Neuronal stem cell (in vitro differentiated cells): Measurements from ENCODE around the gene CEP68.

Experiments used
- DNase-seq: peaks from one replicate; pipeline ENCODE4 v3.0.0-alpha.2; 2013; ENCODE audit warnings: low spot score
- H2AFZ ChIP-seq: one replicate; pipeline ENCODE4 v1.6.1; 2013; ENCODE audit warnings: mild to moderate bottlenecking, low read length, inconsistent platforms
- H2AK5ac ChIP-seq: 2 replicates; pipeline ENCODE4 v1.6.1; 2013; ENCODE audit warnings: low read depth, mild to moderate bottlenecking, inconsistent platforms, low read length, moderate library complexity, mixed read lengths
- H2BK120ac ChIP-seq: 2 replicates; pipeline ENCODE4 v1.6.1; 2013; ENCODE audit warnings: low read depth, mild to moderate bottlenecking, inconsistent platforms, low read length, moderate library complexity, mixed read lengths
- H2BK12ac ChIP-seq: one replicate; pipeline ENCODE4 v1.6.1; 2013; ENCODE audit warnings: low read length, inconsistent platforms
- H2BK15ac ChIP-seq: 2 replicates; pipeline ENCODE4 v1.6.1; 2013; ENCODE audit warnings: mild to moderate bottlenecking, low read length, inconsistent platforms, mixed read lengths
- H2BK5ac ChIP-seq: one replicate; pipeline ENCODE4 v1.6.1; 2013; ENCODE audit warnings: inconsistent platforms, mild to moderate bottlenecking, low read length, moderate library complexity
- H3K14ac ChIP-seq: one replicate; pipeline ENCODE4 v1.6.1; 2013; ENCODE audit warnings: low read length, inconsistent platforms
- H3K18ac ChIP-seq: 2 replicates; pipeline ENCODE4 v1.6.1; 2013; ENCODE audit warnings: low read length, inconsistent platforms
- H3K23ac ChIP-seq: 2 replicates; pipeline ENCODE4 v1.6.1; 2013; ENCODE audit warnings: low read depth, mild to moderate bottlenecking, mixed read lengths, low read length, inconsistent platforms; ENCODE audit not compliant: poor library complexity
- H3K27ac ChIP-seq: replicated peaks from 3 replicates; pipeline ENCODE4 v1.5.1; 2013; ENCODE audit warnings: low read length, inconsistent platforms
- H3K27me3 ChIP-seq, 3 experiments: 2 replicates each; pipeline ENCODE4 v1.6.1; 2013; ENCODE audit warnings: low read length in 3 of 3, mild to moderate bottlenecking in 2 of 3, inconsistent platforms in 1 of 3, low read depth in 1 of 3, mixed read lengths in 1 of 3, moderate library complexity in 1 of 3; ENCODE audit not compliant: control insufficient read depth in 3 of 3, insufficient read depth in 3 of 3
- H3K36me3 ChIP-seq, 2 donors: replicated peaks in 1 of 2; 2 replicates each; pipeline ENCODE4 v1.6.1; 2013; ENCODE audit warnings: low read length in 2 of 2; ENCODE audit not compliant: control insufficient read depth in 2 of 2, insufficient read depth in 2 of 2
- H3K4ac ChIP-seq: 2 replicates; pipeline ENCODE4 v1.6.1; 2013; ENCODE audit warnings: inconsistent platforms, mild to moderate bottlenecking, low read length, moderate library complexity
- H3K4me1 ChIP-seq, 2 donors: 1 replicate in 1 of 2; 2 replicates in 1 of 2; pipeline ENCODE4 v1.6.1; 2013; ENCODE audit warnings: low read length in 2 of 2, low read depth in 1 of 2; ENCODE audit not compliant: control insufficient read depth in 2 of 2, insufficient read depth in 1 of 2
- H3K4me2 ChIP-seq: one replicate; pipeline ENCODE4 v1.6.1; 2013; ENCODE audit warnings: mild to moderate bottlenecking, low read length, inconsistent platforms; ENCODE audit not compliant: insufficient read depth, poor library complexity, severe bottlenecking
- H3K4me3 ChIP-seq, 2 donors: 2 replicates each; pipeline ENCODE4 v1.5.1; 2013; ENCODE audit warnings: low read length in 2 of 2, mild to moderate bottlenecking in 2 of 2, inconsistent platforms in 1 of 2, moderate library complexity in 1 of 2
- H3K79me1 ChIP-seq: one replicate; pipeline ENCODE4 v1.6.1; 2013; ENCODE audit warnings: low read depth, mild to moderate bottlenecking, inconsistent platforms, low read length, moderate library complexity
- H3K9ac ChIP-seq: one replicate; pipeline ENCODE4 v1.6.1; 2013; ENCODE audit warnings: mild to moderate bottlenecking, low read depth, low read length, inconsistent platforms; ENCODE audit not compliant: poor library complexity
- H3K9me3 ChIP-seq, 2 donors: replicated peaks in 1 of 2; 2 replicates each; pipeline versions ENCODE3 to v1.6.1; 2013; ENCODE audit warnings: low read length in 2 of 2, mild to moderate bottlenecking in 2 of 2, inconsistent platforms in 1 of 2, low read depth in 1 of 2, mixed read lengths in 1 of 2, moderate library complexity in 1 of 2; ENCODE audit not compliant: control insufficient read depth in 2 of 2, insufficient read depth in 1 of 2
- H4K8ac ChIP-seq: one replicate; pipeline ENCODE4 v1.6.1; 2013; ENCODE audit warnings: low read depth, mild to moderate bottlenecking, inconsistent platforms, low read length, moderate library complexity
- H4K91ac ChIP-seq: one replicate; pipeline ENCODE4 v1.6.1; 2013; ENCODE audit warnings: low read length, low read depth, mild to moderate bottlenecking, inconsistent platforms; ENCODE audit not compliant: poor library complexity
- WGBS, 2 donors: extraction: QIAGEN DNeasy Blood & Tissue Kit; methylation state at CpG; one replicate each; pipeline ENCODE4 v1.1.7; 2013; ENCODE audit warnings: missing lambda C conversion rate in 2 of 2, mixed read lengths in 1 of 2; ENCODE audit not compliant: insufficient read length in 2 of 2, insufficient replicate concordance in 1 of 2; ENCODE audit errors: extremely low coverage in 2 of 2; 5-methylcytosine and 5-hydroxymethylcytosine counted together

CEP68 gene

GRCh38 chr2:65043001-65043400 is 13.2 kb upstream of the CEP68 start:
- H3K79me1 ChIP-seq, result no peaks in the 10 kb centered on the region
- no peak overlapping the region for H4K8ac ChIP-seq
- H3K9ac ChIP-seq, result no peak overlapping the region
- H2BK15ac ChIP-seq, result no peak overlapping the region
- peaks cover 0 to 4% of the 10 kb centered on the region in 2 donors for H3K4me1 ChIP-seq
- H3K4me3 ChIP-seq, result no peak overlapping the region
- H3K14ac ChIP-seq, result no peak overlapping the region
- H3K4me2 ChIP-seq, result no peak overlapping the region
- H3K27me3 ChIP-seq, result no peaks in the 10 kb centered on the region
- no peak overlapping the region for H2AFZ ChIP-seq
- H3K36me3 ChIP-seq, result peaks cover 5 to 8% of the 10 kb centered on the region in 2 donors
- H3K4ac ChIP-seq, result no peak overlapping the region
- no peak overlapping the region for H4K91ac ChIP-seq
- no peak overlapping the region for H2BK5ac ChIP-seq
- no peak for DNase-seq
- WGBS, 2 donors, result no CpG with 5 or more reads among the region's 2 CpGs
- no peak overlapping the region for H3K18ac ChIP-seq
- peaks cover 5 to 6% of the 10 kb centered on the region in 2 donors for H3K9me3 ChIP-seq
- H2AK5ac ChIP-seq, result no peak overlapping the region
- H3K23ac ChIP-seq, result no peak overlapping the region
- H3K27ac ChIP-seq, result no peak overlapping the region
- no peak overlapping the region for H2BK120ac ChIP-seq
- H2BK12ac ChIP-seq, result no peak overlapping the region

DNA sequence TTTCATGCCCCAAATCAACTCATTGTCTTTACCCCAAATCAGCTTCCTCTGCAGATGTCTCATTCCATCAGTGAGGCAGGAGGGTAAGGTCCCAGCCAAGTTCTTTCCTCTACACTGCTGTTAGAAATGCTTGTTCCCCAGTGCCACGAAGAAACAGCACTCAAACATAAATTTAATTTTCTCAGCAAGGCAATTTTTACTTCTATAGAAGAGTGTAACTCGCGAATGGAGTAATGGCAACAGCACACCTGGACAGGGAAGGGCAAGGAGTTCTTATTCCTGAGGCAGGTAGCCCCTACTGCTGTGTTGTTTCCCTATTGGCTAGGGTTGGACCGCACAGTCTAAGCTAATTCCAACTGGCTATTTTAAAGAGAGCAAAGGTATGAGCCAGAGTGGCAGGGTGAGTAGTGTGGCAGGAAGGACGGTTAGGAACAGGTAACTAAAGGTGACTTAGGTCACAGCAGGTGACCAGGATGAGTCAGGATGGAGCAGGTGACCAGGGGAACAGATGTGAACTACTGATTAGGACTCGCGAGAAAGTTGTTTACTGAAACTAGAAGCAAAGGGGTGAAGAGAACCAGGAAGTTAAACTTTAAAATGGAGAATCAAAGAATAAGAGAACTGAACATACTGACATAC is 12.0 kb upstream of the CEP68 start:
- Histone ChIP-seq H3K4me3 (no peak overlapping the region), H3K9ac (no peak overlapping the region), H3K4me2 (no peak overlapping the region), H3K23ac (no peak overlapping the region), H2AFZ (no peak overlapping the region), H3K79me1 (no peaks in the 10 kb centered on the region), H2AK5ac (no peak overlapping the region), H3K4me1 (peaks cover 0 to 4% of the 10 kb centered on the region in 2 donors), H3K36me3 (peaks cover 5 to 8% of the 10 kb centered on the region in 2 donors), H3K4ac (no peak overlapping the region), H4K91ac (no peak overlapping the region), H3K14ac (no peak overlapping the region), H3K18ac (no peak overlapping the region), H3K9me3 (peaks cover 5 to 8% of the 10 kb centered on the region in 2 donors), H3K27me3 (no peaks in the 10 kb centered on the region), H4K8ac (no peak overlapping the region), H3K27ac (no peak overlapping the region), H2BK12ac (no peak overlapping the region), H2BK15ac (no peak overlapping the region), H2BK5ac (no peak overlapping the region), H2BK120ac (no peak overlapping the region)
- DNase-seq, result no peak
- no CpG with 5 or more reads among the region's 7 CpGs for WGBS, 2 donors

DNA sequence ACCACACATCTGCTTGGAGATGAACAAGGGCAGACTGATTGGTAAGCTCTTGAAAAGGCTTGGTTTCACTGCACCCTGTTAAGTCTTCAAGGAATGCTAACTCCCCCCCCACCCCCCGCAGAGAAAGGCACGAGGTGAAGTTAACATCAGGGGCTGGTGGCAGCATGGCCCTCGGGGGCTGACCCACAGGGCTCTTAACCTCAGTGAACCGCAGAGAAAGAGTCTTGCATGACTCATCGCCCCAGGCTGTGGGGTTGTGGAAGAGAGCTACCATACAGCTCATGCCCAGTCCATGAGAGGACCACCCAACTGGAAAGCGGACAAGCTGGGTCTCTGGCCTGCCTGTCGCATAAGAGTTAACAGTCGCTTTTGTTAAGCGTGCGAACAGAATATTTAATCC is 10.6 kb upstream of the CEP68 start:
- Histone ChIP-seq H2BK12ac (no peak overlapping the region), H3K4ac (no peak overlapping the region), H3K4me1 (peaks cover 0 to 4% of the 10 kb centered on the region in 2 donors), H3K9me3 (peaks cover 5 to 8% of the 10 kb centered on the region in 2 donors), H3K27me3 (no peaks in the 10 kb centered on the region), H2BK15ac (no peak overlapping the region), H3K9ac (no peak overlapping the region), H3K18ac (no peak overlapping the region), H3K4me2 (no peak overlapping the region), H3K27ac (no peak overlapping the region), H2AK5ac (no peak overlapping the region), H4K8ac (no peak overlapping the region), H4K91ac (no peak overlapping the region), H3K23ac (no peak overlapping the region), H2AFZ (no peak overlapping the region), H2BK5ac (no peak overlapping the region), H3K36me3 (peaks cover 0 to 4% of the 10 kb centered on the region in 2 donors), H2BK120ac (no peak overlapping the region), H3K79me1 (no peaks in the 10 kb centered on the region), H3K14ac (no peak overlapping the region), H3K4me3 (no peak overlapping the region)
- WGBS, 2 donors, result no CpG with 5 or more reads among the region's 10 CpGs
- peak; percentile 32 for DNase-seq

DNA sequence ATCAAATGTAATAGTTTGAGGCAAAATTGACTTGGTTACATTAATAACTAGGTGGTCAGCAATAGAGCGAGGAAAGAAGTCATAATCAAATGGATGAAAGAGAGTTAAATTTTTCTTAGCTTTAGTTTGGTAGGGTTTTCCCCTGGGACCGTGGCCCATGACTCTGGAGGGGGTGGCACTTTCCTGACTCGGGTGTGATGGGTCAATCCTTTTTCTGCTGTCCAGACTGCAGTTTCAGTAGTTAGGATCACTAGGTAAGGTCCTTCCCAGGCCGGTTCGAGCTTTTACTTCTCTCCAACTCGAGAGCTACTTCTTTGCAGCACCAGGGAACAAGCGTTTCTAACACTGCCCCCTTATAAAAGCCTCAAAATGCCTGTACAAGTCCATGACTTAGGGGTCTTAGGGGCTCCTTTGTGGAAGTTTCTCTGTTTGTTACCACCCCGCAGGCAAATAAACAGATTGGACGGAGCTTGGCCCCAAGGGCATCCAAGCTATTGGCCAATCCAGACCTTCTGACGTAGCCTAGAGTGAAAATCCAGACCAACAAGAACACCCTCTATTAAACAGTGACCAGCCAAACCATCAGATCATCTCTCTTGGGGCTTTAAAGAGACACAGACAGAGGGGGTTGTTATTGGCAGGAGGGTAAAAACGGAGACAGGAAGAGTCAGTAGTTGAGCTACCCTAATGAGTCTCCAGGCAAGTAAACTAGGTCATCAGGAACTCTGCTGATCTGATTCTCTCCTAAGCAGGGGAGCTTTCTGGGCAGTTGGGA is 9.4 kb upstream of the CEP68 start:
- Histone ChIP-seq H4K91ac (no peak overlapping the region), H3K18ac (no peak overlapping the region), H2BK120ac (no peak overlapping the region), H2AK5ac (no peak overlapping the region), H2BK5ac (no peak overlapping the region), H4K8ac (no peak overlapping the region), H3K27me3 (no peaks in the 10 kb centered on the region), H3K4me1 (peaks cover 0 to 4% of the 10 kb centered on the region in 2 donors), H2AFZ (no peak overlapping the region), H2BK15ac (no peak overlapping the region), H3K4me3 (no peak overlapping the region), H3K27ac (no peak overlapping the region), H3K9ac (no peak overlapping the region), H2BK12ac (no peak overlapping the region), H3K4ac (no peak overlapping the region), H3K9me3 (peaks cover 5 to 13% of the 10 kb centered on the region in 2 donors), H3K23ac (no peak overlapping the region), H3K79me1 (no peaks in the 10 kb centered on the region), H3K4me2 (no peak overlapping the region), H3K14ac (no peak overlapping the region), H3K36me3 (peaks cover 0 to 4% of the 10 kb centered on the region in 2 donors)
- no CpG with 5 or more reads among the region's 11 CpGs for WGBS, 2 donors
- no peak for DNase-seq
